ENCODE data around the gene NKAIN4. TPM values are rescaled to one million over a fixed set of nuclear protein-coding genes. Genes with fewer than 3 reads are reported as not detected.

NKAIN4 gene
- polyA plus RNA-seq, 6 donors from 2014 or later = not detected

DNA sequence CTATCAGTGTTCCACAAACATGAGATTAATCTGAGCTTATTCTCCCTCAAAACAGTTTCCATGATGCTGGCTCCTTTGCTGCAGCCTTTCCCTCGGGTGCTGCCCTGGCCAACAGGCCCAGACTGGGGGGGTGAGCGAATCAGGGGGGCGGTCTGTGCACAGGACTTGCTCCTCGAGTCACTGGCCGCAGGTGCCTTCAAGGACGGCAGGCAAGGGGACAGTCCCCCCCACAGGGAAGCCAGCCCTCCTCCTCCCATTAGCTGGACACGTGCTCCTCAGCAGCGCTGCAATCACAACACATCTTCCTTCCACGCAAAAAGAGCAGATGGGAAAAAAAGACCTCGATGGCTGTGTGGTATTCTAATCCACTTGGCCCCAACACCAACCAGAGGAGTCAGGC lies 48.4 kb downstream of the NKAIN4 start:
- Mint-ChIP-seq H3K27me3 (no peaks in the 10 kb centered on the region), H3K36me3 (peaks cover 5 to 6% of the 10 kb centered on the region in 2 donors), H3K4me3 (no peak overlapping the region), H3K27ac (no peak overlapping the region), H3K9me3 (no peaks in the 10 kb centered on the region), H3K4me1 (peaks cover 12 to 35% (median 24%) of the 10 kb centered on the region in 3 donors)
- DNase-seq (no peak), ATAC-seq (ENCODE audit: low read depth in 2 of 2) (no peak)

DNA sequence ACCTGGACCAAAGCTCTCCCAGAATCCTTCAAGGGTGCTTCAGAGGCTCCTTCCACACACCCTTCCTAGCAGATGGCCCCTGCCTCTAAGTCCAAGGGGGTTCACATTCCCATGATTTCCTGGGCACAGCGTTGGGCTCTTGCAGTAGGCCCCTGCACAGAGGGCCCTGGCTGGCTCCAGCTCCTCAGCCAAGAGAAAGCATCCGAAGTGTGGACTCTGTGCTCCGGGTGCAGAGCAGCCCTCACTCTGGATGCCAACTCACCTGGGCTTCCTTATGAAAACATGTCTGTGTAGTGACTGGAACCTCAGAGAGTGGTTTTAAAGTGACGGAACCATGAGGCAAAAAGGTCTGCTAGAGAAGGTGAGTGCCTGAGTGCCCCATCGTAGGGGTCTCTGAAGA lies 49.9 kb downstream of the NKAIN4 start:
- Mint-ChIP-seq H3K27me3 (no peaks in the 10 kb centered on the region), H3K36me3 (peaks cover 5 to 6% of the 10 kb centered on the region in 2 donors), H3K9me3 (no peaks in the 10 kb centered on the region), H3K27ac (peak overlapping the region in 1 of 6 donors; percentile 85), H3K4me1 (peaks cover 8 to 20% (median 20%) of the 10 kb centered on the region in 3 donors), H3K4me3 (no peak overlapping the region)
- ATAC-seq (ENCODE audit: low read depth in 2 of 2) (no peak), DNase-seq (no peak)

DNA sequence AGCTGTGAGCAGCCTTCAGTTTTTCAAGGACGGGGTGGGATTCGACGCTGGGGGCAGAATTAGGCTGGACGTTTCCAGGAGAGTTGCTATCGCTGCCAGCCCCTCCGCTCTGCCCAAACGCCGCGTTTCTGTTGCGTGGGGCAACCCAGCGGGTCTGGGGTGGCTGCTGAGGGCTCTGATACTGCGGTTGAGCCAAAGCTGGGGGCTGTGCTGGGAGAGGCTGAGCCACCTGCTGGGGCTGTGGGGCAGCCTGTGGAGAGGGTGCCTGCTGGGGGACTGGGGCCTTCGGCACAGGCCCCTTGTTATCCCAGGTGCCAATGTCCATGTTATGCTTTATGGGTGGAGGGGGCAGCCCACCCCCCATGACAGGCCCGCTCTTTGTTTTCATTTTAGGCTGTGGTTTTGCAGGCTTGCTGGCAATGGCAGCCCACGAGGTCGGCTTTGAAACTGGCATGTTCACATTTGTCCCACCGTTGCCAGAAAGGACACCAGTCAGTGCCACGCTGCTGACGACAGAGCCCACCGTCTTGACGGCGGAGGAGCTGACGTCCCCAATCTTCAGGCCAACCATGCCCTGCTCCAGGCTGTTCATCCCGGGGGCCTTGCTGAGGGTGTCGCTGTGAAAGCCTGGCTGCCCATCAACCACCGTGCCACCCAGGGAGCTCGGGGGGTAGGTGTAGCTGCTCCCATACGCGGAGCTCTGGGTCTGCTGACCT lies 51.3 kb downstream of the NKAIN4 start:
- peaks cover 5 to 6% of the 10 kb centered on the region in 2 donors for H3K36me3 Mint-ChIP-seq
- ATAC-seq (ENCODE audit: low read depth in 2 of 2) = no peak
- H3K27me3 Mint-ChIP-seq = no peaks in the 10 kb centered on the region
- no peak overlapping the region for H3K4me3 Mint-ChIP-seq
- peak overlapping the region in 1 of 6 donors; percentile 56 for H3K27ac Mint-ChIP-seq
- no peak for DNase-seq
- no peaks in the 10 kb centered on the region for H3K9me3 Mint-ChIP-seq
- peaks cover 8 to 25% (median 18%) of the 10 kb centered on the region in 3 donors for H3K4me1 Mint-ChIP-seq

DNA sequence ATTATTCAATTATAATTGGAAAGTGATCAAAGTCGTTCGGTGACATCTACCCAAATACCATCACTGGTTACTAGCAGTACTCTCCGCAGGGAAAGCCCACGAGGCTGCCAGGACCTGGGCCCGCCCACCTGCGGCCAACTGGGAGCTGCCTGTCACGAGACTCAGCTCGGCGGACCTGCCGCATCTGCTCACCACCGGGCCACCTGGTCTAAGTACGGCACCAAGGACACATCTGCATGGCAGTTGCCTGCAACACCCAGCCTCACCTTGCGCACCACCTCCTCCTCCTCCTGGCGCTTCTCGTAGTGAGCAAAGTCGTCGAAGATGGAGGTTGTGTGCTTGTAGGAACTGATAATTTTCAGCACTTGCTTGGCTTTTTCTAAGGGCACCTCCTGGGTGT lies 52.2 kb downstream of the NKAIN4 start:
- Mint-ChIP-seq H3K9me3 (no peaks in the 10 kb centered on the region), H3K4me1 (peaks cover 8 to 23% (median 20%) of the 10 kb centered on the region in 3 donors), H3K27me3 (no peaks in the 10 kb centered on the region), H3K4me3 (no peak overlapping the region), H3K36me3 (peaks cover 5 to 6% of the 10 kb centered on the region in 2 donors), H3K27ac (no peak overlapping the region)
- DNase-seq (no peak), ATAC-seq (ENCODE audit: low read depth in 2 of 2) (no peak)

DNA sequence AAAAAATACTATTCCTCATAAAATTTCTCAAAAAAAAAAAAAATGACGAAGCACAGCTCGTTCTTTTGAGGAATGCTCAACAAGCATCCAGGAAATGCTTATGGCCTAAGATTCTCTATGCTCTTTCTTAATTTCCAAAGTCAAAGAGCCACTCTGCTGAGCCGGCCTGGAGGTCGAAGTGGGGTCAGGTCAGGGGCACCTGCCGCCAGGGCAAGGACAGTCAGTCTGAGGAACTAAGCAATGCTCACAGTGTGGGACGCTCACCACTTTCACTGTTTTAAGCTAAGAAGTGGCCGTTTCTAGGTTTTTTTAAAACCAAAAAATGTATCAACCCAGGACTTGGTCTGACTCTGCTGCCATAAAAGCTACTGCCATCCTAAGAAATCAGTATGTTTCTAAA lies 55.7 kb downstream of the NKAIN4 start:
- ATAC-seq (ENCODE audit: low read depth in 2 of 2) (no peak), DNase-seq (no peak)
- Mint-ChIP-seq H3K27ac (peak overlapping the region in 2 of 6 donors; percentile 36 to 61), H3K27me3 (no peaks in the 10 kb centered on the region), H3K4me3 (no peak overlapping the region), H3K36me3 (peaks cover 0 to 3% of the 10 kb centered on the region in 2 donors), H3K4me1 (peaks cover 3 to 10% (median 6%) of the 10 kb centered on the region in 3 donors), H3K9me3 (no peaks in the 10 kb centered on the region)

DNA sequence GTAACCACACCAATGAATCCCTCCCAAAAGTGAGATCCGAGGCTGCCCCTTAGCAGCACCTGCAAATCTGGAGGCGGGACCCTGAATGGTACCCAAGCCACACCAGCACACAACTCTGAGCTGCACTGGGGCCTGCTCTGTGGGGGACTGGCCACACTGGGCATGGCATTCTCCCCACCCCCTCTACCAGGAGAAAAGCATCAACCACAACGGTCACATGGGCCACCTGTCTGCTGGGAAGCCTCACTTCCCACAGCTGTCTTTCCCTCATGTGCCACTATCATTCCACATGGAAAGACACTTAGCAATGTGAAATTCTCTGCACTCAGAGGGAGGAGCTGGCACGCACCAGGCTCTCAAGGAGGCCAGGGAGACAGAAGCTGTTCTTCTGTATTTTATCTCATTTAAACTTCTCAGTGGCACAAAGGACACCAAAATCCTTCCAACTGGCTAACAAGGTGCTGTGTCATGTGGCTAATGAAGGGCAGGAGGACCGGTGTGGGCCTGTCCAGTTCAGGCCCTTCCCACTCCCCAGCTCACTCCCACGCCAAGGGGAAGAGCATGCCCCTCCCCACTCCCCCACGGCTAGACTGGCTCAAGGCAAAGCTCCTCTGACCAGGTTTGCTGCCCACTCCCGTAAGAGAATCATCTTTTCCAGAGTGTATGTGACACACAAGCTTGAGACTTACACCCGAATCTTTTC lies 57.3 kb downstream of the NKAIN4 start:
- Mint-ChIP-seq H3K4me3 (no peak overlapping the region), H3K4me1 (peaks cover 3 to 7% (median 6%) of the 10 kb centered on the region in 3 donors), H3K27ac (no peak overlapping the region), H3K36me3 (peaks cover 0 to 3% of the 10 kb centered on the region in 2 donors), H3K27me3 (no peaks in the 10 kb centered on the region), H3K9me3 (no peaks in the 10 kb centered on the region)
- DNase-seq (no peak), ATAC-seq (ENCODE audit: low read depth in 2 of 2) (no peak)

DNA sequence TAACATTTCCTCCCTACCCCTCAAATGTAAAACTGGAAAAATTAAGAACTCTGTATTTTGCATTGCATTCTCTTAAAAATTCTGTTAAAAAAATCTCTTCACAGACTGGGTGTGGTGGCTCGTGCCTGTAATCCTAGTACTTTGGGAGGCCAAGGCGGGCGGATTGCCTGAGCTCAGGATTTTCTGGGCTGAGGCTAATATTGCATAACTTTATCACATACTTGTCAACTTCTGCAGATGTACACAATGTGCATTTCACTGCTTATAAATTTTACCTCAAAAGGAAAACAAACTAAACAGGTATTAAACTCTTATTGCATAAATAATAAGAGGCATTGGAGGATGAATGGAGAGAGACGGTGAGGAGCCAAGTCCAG lies 59.5 kb downstream of the NKAIN4 start:
- DNase-seq = no peak
- H3K27me3 Mint-ChIP-seq = no peaks in the 10 kb centered on the region
- peaks cover 3 to 7% (median 6%) of the 10 kb centered on the region in 3 donors for H3K4me1 Mint-ChIP-seq
- ATAC-seq (ENCODE audit: low read depth in 2 of 2) = no peak
- peak overlapping the region in 1 of 6 donors; percentile 13 for H3K27ac Mint-ChIP-seq
- no peak overlapping the region for H3K4me3 Mint-ChIP-seq
- H3K9me3 Mint-ChIP-seq = no peaks in the 10 kb centered on the region
- H3K36me3 Mint-ChIP-seq = peaks cover 0 to 3% of the 10 kb centered on the region in 2 donors

DNA sequence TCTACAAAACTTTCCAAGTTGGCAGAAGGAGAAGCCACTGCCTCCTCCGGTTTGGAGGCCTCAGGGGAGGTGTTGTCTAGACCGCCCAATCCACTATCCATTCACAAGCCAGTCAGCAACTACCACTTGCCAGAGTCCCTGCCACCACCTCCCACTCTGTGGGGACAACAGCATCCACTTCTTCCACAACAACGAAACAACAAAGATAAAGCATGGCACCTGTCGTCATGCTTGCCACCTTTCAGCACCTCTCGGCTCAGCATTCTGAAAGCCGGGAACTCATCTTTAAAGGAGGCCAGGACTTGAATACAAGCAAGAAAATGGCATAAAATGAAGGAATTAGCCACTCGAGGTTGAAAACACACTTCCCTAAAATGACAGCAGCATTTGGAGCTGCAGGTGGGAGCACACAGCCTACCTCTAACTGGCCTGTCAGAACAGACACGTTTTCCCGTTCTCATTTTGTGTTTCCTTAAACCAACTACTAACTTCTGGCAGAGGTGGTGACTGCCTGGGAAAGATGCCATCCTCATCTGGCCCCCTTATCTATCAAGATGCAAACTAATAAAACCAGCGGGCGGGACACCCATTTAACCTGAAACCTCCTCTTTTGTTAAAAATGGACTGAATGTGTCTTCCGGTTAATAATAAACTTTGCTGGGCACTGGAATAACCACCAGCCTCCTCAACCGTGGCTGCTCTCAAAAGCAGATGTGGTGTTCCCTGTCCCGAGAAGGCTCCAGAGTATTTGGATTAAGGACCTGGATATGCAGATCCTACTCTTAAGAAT lies 60.1 kb downstream of the NKAIN4 start:
- DNase-seq (no peak), ATAC-seq (ENCODE audit: low read depth in 2 of 2) (no peak)
- Mint-ChIP-seq H3K9me3 (no peaks in the 10 kb centered on the region), H3K4me1 (peaks cover 3 to 6% (median 5%) of the 10 kb centered on the region in 3 donors), H3K4me3 (no peak overlapping the region), H3K27me3 (peaks cover 0 to 5% (median 0%) of the 10 kb centered on the region in 3 donors), H3K36me3 (peaks cover 0 to 3% of the 10 kb centered on the region in 2 donors), H3K27ac (no peak overlapping the region)

DNA sequence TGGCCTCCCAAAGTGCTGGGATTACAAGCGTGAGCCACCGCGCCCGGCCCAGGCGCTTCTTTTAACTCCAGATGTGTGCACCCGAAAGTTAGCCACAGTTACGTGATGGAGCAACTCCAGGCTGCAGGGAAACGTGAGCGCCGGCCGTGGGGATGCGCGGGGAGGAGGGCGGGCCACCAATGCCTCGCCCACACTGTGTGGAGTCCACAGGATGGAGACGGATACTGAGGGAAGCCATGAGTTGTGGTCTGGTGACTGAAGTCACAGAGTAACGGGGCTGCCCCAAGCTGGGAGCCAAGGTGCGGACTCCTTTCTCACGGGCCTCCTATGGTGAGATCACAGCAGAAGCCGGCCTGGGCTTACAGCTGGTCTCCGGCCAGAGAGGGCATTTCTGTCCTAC lies 61.5 kb downstream of the NKAIN4 start:
- H3K27me3 Mint-ChIP-seq = peaks cover 0 to 6% (median 0%) of the 10 kb centered on the region in 3 donors
- no peak for ATAC-seq (ENCODE audit: low read depth in 2 of 2)
- peaks cover 0 to 3% of the 10 kb centered on the region in 2 donors for H3K36me3 Mint-ChIP-seq
- no peaks in the 10 kb centered on the region for H3K9me3 Mint-ChIP-seq
- no peak overlapping the region for H3K27ac Mint-ChIP-seq
- peaks cover 0 to 6% (median 3%) of the 10 kb centered on the region in 3 donors for H3K4me1 Mint-ChIP-seq
- no peak for DNase-seq
- H3K4me3 Mint-ChIP-seq = no peak overlapping the region

DNA sequence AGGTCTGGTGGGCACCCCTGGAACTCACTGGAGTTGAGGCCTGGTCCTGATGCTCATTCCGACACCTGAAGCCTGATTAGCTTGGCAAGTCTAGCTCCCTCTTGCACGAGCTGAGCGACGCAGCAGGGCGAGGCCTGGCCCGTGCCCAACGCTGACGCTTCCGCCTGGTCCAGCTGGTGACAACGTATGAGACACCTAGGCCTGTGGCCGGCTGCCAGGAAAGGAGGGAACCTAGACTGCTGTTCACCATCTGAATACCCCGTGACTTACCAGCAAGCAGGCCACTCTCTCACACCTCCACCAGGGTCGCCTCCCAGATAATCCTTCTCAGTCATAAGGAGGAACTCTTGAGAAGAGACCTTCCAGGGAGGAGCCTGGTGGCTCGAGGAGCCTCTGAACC lies 62.9 kb downstream of the NKAIN4 start:
- DNase-seq (no peak), ATAC-seq (ENCODE audit: low read depth in 2 of 2) (no peak)
- Mint-ChIP-seq H3K4me3 (no peak overlapping the region), H3K27ac (no peak overlapping the region), H3K9me3 (no peaks in the 10 kb centered on the region), H3K36me3 (peaks cover 0 to 3% of the 10 kb centered on the region in 2 donors), H3K4me1 (peaks cover 0 to 8% (median 0%) of the 10 kb centered on the region in 3 donors), H3K27me3 (peaks cover 0 to 6% (median 0%) of the 10 kb centered on the region in 3 donors)

DNA sequence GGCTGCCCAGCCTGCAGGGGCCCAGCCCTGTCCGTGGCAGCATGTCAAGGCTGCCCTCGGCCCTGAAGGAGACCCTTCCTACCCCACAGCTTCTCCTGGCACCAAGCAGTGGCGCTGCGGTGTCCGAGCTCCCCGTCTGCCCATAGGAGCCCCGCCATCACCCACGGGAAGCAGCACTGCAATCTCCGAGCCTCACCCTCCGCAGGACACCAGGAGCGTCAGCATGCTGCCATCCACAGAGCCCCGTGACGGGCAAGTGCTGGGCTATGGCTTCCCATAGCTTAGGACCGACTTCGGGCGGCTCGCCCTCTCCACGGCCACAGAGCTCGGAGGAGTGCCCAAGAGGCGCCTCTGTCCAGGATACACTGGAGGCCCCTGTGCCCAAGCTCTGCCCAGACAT lies 63.4 kb downstream of the NKAIN4 start:
- H3K36me3 Mint-ChIP-seq = peaks cover 0 to 3% of the 10 kb centered on the region in 2 donors
- DNase-seq (no peak), ATAC-seq (ENCODE audit: low read depth in 2 of 2) (no peak)
- H3K27me3 Mint-ChIP-seq = peaks cover 0 to 6% (median 0%) of the 10 kb centered on the region in 3 donors
- no peaks in the 10 kb centered on the region for H3K9me3 Mint-ChIP-seq
- H3K4me1 Mint-ChIP-seq = peaks cover 0 to 9% (median 0%) of the 10 kb centered on the region in 3 donors
- no peak overlapping the region for H3K4me3 Mint-ChIP-seq
- no peak overlapping the region for H3K27ac Mint-ChIP-seq

Data from naive B cell (primary cell).